ENCODE results near the gene SOX3.

Gene SOX3

DNA sequence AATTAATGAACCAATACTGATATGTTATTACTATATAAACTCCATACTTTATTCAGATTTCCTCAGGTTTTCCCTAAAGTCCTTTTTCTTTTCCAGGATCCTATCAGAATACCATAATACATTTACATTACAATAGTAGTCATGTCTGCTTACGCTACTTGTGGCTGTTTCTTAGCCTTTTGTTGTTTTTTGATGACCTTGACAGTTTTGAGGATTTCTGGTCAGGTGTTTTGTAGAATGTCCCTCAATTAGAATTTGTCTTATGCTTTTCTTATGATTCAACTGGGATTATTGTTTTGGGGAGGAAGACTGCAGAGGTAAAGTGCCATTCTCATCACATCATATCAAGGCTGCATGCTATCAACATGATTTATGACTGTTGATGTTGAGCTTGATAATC is 9.1 kb downstream of the SOX3 start:
- DNase-seq (ENCODE audit: low spot score) = no peak

DNA sequence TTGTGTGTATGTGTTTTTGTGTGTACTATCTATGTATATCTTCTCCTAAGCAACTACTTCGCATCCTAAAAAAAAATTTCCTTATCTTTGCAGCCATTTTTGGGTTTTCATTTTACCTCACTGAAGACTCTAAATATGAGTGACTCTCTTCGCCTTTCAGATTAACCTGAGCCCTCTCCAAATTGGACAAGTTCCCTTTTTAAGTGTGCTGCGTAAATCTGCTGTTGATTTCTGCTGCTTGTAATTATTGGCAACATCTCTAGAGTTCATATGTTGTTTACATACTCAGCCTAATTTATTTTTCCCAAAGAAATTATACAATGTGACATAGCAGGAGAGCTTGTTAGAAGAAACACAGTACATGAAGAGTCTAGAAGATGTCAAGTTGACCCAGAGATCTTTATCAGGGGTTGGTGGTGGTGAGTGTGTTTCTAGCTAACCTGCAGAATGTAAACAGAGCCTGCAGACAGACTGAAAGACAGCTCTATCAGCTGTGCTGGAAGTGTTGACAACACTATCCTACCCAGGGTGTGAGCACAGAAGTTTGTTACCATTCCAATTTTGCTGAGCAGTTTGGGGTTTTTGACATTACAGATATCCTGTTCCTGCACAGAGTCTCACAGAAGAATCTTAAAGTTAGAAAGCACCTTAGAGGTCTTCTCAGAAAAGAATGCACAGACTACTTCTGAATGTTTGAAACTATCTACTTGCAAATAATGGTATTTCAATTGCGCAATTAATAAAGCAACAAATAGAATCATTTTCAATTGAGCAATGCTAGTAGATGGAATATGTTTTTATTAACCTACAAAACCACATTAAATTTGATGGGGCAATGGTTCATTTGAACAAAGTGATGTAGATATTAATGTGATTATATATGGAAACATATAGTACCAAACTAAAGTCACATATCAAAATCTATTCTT is 12.5 kb downstream of the SOX3 start:
- no peak for DNase-seq (ENCODE audit: low spot score)

DNA sequence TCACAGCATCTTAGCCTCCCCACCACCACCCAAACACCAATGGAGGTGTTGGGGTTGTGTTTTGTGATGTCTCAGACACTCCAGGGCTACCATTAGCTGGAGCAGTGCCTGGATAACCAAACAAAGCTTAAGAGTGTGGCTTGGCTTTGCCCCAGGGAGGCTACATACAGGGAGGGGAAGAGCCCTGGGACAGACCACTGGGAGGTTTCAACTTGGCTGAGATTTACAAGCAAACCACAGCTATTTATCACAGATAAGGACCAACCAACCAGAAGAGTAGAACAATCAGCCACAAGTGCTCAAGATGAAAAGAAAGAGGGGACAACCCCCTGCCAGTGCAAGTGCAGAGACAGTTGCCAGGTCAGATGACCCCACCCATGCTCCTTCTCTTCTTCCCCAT is 24.1 kb downstream of the SOX3 start:
- DNase-seq (ENCODE audit: low spot score) = no peak

DNA sequence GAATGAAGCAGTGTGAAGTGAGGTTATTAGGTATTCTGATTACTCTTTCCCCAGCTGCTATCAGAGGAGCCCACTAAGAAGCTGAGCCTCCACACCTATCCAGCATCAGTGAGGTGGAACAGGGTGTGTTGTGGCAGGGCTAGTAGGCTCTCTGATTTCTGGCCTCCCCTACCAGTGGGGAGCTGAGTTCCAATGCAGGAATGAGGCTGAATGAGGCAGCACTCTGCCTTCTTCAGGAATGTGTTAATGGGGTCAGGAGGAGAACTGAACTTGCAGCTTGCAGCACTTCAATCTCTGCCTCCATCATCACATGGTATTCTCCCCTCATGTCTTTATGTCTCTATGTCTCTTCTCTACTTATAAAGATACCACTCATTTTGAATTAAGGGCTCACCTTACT is 26.9 kb downstream of the SOX3 start:
- DNase-seq (ENCODE audit: low spot score) = no peak

DNA sequence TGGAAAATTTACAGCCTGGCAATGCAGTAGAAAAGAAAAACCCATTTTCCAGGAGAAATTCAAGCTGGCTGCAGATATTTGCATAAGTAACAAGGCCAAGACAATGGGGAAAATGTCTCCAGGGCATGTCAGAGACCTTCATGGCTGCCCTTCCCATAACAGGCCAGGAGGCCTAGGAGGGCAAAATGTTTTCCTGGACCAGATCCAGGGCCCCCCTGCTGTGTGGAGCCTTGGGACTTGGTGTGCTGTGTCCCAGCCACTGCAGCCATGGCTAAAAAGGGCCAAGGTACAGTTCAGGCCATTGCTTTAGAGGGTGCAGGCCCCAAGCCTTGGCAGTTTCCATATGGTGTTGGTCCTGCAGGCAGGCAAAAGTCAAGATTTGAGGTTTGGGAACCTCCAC is 29.8 kb downstream of the SOX3 start:
- no peak for DNase-seq (ENCODE audit: low spot score)

DNA sequence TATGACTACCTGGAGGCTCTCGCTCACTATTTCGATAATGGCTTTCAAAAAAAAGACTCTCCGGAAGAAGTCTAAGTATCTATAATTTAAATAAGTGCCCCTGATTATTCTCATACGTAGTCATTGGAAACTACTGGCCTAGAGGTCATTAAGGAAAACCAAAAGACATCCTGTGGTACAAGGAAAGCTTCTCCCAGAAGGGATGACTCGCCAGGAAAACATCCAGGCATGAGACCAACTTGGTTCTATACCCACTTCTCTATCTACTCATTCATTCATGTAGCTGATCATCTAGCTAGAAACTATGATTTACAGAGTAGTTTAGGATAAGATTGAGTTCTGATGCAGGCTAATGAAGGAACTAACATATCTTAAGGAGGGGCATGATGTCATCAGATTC is 37.7 kb downstream of the SOX3 start:
- DNase-seq (ENCODE audit: low spot score) = no peak

Measured in HuH-7.5 (cell line).